NCI-H510A (cell line): ENCODE results near the gene ESPN.
"Not testable (repeated sequence)": the region's sequence is repeated elsewhere in the genome, so short reads cannot be mapped to it uniquely, and the experiment has no call there.

ENCODE experiments used
- DNase-seq: peaks from one replicate; lab custom pipeline; 2025; lab: John Stamatoyannopoulos, UW

ESPN gene, protein sequence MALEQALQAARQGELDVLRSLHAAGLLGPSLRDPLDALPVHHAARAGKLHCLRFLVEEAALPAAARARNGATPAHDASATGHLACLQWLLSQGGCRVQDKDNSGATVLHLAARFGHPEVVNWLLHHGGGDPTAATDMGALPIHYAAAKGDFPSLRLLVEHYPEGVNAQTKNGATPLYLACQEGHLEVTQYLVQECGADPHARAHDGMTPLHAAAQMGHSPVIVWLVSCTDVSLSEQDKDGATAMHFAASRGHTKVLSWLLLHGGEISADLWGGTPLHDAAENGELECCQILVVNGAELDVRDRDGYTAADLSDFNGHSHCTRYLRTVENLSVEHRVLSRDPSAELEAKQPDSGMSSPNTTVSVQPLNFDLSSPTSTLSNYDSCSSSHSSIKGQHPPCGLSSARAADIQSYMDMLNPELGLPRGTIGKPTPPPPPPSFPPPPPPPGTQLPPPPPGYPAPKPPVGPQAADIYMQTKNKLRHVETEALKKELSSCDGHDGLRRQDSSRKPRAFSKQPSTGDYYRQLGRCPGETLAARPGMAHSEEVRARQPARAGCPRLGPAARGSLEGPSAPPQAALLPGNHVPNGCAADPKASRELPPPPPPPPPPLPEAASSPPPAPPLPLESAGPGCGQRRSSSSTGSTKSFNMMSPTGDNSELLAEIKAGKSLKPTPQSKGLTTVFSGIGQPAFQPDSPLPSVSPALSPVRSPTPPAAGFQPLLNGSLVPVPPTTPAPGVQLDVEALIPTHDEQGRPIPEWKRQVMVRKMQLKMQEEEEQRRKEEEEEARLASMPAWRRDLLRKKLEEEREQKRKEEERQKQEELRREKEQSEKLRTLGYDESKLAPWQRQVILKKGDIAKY

GRCh38 chr1:6424619-6425593 lies at the start of gene ESPN:
ESPN (plus strand) TSS chr1:6424776; CDS start chr1:6424956, 180 bp downstream.
- DNase-seq, result no peak

GRCh38 chr1:6378096-6378746 lies 46.4 kb upstream of the ESPN start:
- no peak for DNase-seq

GRCh38 chr1:6380037-6380436 lies 44.5 kb upstream of the ESPN start:
- no peak for DNase-seq

DNA sequence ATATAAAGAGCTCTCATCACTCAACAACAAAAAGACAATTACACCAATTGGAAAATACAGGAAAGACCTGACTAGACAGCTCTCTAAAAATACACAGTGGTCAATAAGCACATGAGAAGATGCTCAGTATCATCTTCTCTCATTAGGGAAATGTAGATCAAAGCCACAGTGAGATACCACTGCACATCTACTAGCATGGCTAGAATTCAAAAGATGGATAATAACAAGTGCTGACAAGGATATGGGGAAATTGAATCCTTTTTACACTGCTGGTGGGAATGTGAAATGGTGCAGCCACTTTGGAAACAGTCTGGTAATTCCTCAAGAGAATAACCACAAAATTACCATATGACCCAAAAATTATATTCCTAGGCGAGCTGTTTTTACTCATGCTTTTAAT lies 40.4 kb upstream of the ESPN start:
- no peak for DNase-seq

- no peak for DNase-seq
These were observed 39.6 kb upstream of the ESPN start for GRCh38 chr1:6384962-6385361.

DNA sequence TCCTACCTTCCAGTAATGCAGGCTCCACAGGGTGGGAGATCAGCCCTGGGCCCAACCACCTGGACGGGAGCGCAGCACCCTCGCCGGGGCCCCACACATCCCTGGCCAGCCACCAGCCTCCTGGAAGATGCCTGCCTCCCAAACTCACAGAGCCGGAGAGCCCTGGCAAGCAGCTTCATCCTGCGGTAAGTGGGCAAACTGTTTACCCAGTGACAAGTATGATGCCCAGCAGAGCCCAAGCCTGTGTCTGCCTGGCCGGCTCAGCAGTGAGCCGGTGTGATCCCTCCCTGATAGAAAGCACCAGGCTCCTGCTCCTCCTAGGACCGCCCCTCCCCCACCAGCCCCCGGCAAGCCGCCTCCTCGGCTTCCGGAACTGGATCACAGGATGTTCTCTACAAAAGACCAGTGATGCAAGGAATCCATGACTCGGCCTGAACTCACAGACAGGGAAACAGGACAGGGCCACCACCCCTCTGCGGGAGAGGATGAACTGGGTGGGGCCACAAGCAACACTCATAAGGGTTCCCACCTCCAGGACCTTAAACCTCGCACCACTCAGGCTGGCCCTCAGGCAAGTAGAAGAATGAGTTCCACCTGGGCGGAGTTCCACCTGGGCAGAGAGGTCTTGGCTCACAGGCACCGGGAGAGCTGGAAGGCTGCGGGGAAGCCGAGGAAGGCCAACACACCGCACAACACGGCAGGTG lies 38.9 kb upstream of the ESPN start:
- DNase-seq, result peak; percentile 98

- DNase-seq, result no peak
These were observed 38.1 kb upstream of the ESPN start for GRCh38 chr1:6386371-6386949.

GRCh38 chr1:6389971-6390370 lies 34.6 kb upstream of the ESPN start:
- DNase-seq, result peak; percentile 65

DNA sequence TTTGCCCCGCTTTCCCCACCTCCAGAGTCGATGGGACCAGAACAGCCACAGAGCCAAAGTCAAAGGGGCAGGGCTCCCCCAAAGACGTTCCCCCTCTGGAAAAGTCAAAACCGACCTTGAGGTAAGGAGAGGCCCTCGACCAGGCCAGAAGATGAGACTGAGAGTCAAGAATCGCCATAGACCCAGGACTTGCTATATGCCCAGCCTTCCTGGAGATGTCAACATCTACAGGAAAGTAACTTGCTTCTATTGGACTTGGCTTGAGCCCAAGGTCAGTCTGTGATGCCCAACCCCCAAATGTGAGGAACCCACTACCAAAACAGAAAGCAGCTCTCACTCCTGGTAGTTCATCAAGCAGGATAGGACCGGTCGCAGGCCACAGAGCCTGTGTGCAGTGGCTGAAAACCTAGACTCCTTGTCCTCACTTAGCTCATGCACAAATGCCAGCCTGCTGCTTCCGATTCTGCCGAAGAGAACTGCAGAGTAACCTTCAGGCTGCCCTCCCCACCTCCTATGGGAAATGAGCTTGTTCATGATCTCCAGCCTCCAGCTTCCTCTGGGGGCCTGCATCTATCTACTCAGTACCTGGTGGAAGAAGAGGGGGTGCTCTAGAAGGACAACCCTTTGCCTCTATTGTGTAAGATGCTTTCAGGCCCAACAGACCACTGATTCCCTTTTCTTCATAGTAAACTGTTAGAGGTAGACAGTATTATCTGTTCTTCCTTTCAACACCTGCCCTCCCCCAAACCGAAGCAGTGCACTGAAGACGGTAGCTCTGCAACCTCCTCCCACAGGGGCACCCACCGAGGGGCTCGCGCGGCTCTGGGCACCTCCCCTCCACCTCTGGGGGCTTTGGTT lies 32.4 kb upstream of the ESPN start:
- DNase-seq, result no peak

DNA sequence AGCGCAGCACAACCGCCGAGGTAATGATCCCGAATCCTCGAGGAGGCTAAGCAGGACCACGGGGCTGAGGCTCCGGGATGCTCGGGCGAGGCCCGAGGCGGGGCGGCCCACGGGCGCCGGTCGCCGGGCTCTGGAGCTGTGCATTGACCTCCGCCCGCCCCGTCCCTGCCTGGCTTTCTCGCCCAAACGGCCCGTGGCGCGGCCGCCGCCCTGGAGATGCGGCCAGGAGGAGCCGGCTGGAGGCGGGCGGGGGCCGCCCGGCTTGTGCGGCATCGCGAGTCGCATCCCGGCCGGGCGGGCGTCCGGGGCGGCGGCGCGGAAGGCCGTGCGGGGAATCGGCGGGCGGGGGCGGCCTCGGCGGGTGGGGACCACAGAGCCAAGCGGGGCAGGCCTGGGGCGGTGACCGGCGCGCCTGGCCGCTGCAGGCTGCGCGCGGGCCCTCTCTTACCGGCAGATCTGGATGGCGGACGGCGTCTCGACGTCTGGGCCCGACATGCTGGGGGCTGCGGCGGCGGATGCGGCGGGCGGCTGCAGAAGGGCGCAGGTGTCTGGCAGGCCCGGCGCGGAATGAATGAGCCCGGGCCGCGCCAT lies 31.7 kb upstream of the ESPN start:
- DNase-seq, result peak; percentile 28

DNA sequence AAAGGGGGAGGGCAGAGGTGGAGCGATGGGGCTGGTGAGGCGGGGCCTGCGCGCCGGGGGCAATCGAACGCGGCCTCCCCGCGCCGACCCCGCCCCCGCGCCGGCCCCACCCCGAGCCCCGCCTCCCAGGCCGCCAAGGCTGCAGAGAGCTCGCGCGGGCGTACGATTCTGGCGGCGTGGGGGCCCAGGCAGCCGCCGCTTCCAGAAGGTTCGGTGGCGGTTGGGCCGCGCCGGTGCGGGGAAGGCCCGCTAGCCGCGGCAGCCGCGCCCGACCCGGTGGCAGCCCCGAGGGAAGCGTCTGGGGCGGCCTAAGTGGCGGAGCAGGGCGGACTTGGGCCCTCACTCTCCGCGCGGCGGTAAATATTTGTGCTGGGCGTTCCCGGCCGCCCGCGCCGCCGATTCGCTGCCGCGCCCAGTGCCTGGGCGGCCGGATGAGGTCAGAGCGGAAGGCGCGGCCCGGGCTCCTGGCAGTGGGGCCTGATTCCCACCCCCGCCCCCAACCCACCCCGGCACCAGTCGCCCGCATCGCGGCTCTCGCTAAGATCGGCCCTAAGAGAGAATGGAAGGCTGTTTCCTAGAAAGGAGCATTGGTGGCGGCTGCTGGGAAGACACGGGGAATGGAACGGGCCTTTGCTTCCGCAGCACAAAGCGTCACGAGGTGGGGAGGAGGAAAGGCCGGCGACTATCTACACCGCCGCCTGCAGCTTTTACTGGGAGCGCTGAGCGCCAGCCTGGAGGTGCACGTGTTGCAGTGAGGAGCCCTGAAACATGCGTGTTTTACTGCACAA lies 31.0 kb upstream of the ESPN start, which contains the start of gene ACOT7:
ACOT7 (minus strand) TSS at position 368 of the 788 bp plus-strand sequence. CDS start 368 bp downstream, outside the sequence.
- peak; percentile 96 for DNase-seq

DNA sequence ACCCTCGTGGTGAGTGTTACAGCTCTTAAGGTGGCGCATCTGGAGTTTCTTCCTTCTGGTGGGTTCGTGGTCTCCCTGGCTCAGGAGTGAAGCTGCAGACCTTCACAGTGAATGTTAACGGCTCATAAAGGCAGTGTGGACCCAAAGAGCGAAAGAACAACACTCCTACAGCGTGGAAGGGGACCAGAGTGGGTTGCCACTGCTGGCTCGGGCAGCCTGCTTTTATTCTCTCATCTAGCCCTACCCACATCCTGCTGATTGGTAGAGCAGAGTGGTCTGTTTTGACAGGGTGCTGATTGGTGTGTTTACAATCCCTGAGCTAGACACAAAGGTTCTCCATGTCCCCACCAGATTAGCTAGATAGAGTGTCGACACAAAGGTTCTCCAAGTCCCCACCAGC lies 29.4 kb upstream of the ESPN start:
- not testable (repeated sequence) for DNase-seq

DNA sequence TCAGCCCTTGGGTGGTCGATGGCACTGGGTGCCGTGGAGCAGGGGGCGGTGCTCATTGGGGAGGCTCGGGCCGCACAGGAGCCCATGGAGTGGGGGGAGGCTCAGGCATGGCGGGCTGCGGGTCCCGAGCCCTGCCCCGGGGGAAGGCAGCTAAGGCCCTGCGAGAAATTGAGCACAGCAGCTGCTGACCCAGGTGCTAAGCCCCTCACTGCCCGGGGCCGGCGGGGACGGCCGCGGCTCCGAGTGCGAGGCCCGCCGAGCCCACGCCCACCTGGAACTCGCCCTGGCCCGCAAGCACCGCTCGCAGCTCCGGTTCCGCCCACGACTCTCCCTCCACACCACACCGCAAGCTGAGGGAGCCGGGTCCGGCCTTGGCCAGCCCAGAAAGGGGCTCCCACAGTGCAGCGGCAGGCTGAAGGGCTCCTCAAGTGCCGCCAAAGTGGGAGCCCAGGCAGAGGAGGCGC lies 28.8 kb upstream of the ESPN start:
- not testable (repeated sequence) for DNase-seq

GRCh38 chr1:6396998-6397397 lies 27.6 kb upstream of the ESPN start:
- DNase-seq, result no peak

GRCh38 chr1:6397844-6398441 lies 26.6 kb upstream of the ESPN start:
- DNase-seq, result no peak

GRCh38 chr1:6399294-6399693 lies 25.3 kb upstream of the ESPN start:
- DNase-seq, result no peak

DNA sequence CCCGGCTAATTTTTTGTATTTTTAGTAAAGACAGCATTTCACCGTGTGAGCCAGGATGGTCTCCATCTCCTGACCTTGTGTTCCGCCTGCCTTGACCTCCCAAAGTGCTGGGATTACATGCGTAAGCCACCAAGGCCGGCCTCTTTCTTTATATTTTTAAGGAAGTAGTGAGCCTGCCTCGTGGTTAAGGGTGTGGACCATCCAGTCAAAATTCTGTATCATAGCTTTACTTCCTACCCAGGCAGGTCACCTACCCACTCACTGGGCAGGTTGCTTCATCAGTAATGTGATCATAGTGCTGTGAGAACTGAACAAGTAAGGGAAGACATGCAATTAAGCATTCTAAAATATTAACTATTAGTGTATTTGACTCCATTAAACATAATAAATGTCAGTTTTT lies 22.9 kb upstream of the ESPN start:
- DNase-seq, result no peak

DNA sequence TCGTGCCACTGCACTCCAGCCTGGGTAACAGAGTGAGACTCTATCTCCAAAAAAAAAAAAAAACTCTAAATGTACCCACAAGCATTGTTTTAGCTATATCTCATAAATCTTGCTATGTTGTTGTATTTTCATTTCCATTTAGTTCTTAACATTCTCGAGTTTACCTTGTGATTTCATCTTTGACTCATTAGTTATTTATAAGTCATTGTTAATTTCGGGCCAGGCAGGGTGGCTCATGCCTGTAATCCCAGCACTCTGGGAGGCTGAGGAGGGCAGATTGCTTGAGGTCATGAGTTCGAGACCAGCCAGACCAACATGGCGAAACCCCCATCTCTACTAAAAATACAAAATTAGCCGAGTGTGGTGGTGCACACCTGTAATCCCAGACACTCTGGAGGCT lies 16.6 kb upstream of the ESPN start:
- no peak for DNase-seq
